Middle frontal gyrus (tissue), 1 donor: Measurements from ENCODE around the gene PYGB.

ENCODE experiments used
- DNase-seq: peaks from one replicate; pipeline ENCODE4 v3.0.0-alpha.2; 2015; ENCODE audit warnings: low spot score; ENCODE audit errors: extremely low spot score

The PYGB gene

GRCh38 chr20:25269057-25269832 lies 21.4 kb downstream of the PYGB start:
- DNase-seq = no peak

DNA sequence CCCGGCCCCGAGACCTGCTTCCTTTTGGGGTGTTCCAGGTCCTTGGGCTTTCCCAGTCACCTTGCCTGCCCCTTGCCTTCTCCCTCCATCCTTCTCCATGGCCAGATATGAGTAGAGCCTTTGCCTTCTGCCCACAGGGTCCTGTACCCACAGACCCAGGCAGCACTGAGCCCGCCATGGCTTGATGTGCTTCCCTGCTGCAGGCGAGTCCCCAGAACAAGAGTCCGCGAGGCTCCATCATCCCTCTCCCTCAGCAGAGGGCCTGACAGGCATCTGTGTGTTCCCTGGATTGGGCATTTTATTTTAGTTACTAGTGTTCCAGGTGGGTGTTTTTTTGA lies 21.9 kb downstream of the PYGB start:
- DNase-seq = no peak

- DNase-seq = no peak
Measured at GRCh38 chr20:25270829-25271251, 23.0 kb downstream of the PYGB start.

GRCh38 chr20:25271486-25272222 lies 23.8 kb downstream of the PYGB start:
- DNase-seq = no peak

DNA sequence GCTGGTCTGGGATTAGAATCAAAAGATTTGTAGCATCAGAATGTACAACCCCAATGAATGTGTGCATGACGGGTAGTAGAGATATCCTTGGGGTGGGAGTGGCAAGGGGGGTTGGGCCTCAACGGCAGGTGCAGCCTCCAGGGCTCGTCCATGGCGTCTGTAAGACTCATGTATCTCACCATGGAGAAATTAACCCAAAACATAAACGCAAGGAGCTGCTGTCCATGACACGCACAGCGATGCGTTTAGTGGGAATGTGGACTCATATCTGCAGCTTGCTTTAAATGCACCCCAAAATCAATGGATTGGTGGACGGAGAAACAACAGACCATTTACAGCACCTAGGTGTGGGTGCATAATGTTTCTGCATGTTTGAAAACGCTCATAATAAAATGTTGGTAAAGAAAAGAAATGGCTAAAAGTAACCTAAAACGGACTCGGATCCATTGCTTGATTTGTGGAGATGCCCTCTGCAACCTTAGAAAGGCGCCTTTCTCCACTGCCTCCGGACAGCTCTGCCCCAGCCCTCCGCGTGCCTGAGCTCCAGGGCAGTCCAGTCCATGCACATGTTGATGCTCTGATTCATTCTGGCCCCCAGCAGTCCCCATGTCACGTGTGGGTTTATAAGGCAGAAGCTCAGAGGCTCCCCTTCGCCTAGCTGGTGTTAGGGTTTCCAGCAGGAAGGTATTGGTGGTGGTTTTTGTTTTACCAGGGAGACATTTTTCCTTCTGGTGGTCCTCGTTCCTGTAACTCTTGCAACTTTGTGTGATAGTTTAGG lies 24.5 kb downstream of the PYGB start:
- no peak for DNase-seq

DNA sequence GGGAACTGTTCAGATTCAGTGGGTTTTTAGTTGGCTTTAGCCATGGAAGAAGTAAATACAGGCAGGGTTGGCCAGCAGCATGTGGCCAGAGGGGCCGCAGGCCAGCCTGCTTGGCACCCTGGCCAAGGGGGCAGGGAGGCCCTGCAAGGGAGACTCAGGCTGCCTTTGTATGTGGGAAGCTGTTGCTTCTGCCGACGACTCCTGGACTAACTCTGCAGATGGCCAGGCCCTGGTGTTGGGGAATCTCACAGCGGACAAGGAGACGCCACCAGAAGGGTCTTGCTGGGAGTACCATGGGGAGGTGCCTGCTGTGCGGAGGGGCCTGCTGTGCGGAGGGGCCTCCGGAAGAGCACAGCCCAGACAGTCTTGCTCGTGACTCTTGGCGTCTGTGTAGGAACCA lies 25.2 kb downstream of the PYGB start:
- DNase-seq = no peak

GRCh38 chr20:25273541-25274358 lies 25.9 kb downstream of the PYGB start:
- peak; percentile 62 for DNase-seq

GRCh38 chr20:25274481-25274880 lies 26.6 kb downstream of the PYGB start:
- no peak for DNase-seq

GRCh38 chr20:25274891-25275812 lies 27.3 kb downstream of the PYGB start:
- no peak for DNase-seq

- no peak for DNase-seq
Measured at GRCh38 chr20:25275813-25276532, 28.1 kb downstream of the PYGB start.

DNA sequence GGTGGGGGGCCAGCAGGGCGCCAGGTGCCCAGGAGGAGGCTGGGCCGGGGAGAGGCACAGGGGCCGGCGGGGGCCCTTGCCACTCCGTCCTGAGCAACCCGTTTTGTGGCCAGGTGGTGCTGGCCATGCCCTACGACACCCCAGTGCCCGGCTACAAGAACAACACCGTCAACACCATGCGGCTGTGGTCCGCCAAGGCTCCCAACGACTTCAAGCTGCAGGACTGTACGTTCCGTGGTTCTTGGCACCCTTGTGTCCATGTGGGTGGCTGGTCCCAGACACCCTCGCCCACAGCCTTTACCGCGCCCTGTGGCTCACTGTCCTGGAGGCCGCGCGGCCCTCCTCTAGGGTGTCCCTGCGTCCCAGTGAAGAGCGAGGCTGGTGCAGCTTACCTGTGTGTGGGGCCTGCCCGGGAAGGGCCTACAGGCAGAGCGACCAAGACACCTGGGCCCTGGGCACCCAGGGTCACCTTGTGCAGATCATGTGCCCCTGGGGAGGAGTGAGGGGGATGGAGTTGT lies 28.7 kb downstream of the PYGB start:
- DNase-seq = no peak

GRCh38 chr20:25277051-25277801 lies 29.3 kb downstream of the PYGB start:
- DNase-seq = no peak

DNA sequence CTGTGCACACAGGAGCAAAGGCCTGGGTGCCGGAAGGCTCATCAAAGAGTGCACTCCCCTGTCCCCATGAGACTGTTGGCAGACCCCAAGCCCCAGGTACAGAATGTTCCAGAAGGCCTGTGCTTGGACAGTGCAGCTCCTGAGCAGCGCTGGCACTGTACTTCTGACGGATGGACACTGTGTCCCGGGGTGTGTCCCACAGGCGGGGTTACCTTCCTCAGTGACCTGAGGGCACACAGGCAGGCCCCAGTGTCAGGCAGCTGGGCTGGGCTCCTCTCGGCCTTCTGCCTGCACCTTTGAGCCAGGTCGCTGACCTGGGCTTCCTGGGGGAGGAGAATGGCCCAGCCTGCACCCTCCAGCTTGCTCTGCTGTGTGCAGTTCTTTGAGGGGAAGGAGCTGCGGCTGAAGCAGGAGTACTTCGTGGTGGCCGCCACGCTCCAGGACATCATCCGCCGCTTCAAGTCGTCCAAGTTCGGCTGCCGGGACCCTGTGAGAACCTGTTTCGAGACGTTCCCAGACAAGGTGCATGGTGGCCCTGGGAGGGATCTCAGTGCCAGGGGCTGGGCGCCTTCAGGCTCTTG lies 30.1 kb downstream of the PYGB start:
- DNase-seq = no peak

GRCh38 chr20:25278636-25279361 lies 30.9 kb downstream of the PYGB start:
- no peak for DNase-seq

- no peak for DNase-seq
Measured at GRCh38 chr20:25279403-25279802, 31.5 kb downstream of the PYGB start.

DNA sequence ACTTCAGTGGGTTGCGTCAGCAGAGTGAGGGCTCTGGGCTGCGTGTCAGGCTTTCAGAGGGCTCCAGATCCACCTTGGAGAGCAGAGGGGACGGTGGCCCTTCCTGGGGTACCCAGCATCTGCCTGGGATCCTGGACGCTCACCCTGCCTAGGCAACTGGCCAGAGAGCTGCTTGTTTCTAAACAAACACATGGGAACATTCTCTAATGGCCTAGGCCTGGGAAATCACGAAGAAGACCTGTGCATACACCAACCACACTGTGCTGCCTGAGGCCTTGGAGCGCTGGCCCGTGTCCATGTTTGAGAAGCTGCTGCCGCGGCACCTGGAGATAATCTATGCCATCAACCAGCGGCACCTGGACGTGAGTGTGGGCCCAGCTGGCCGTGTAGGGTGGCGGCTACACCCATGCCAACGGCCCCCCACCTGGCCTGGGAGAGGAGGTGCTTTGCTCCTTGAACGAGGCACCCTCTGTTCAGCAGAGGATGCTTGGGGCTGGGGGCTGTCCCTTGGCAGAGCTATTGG lies 32.2 kb downstream of the PYGB start:
- DNase-seq = no peak
